ENCODE results near the gene MDGA2.
"Not testable (repeated sequence)": the region's sequence is repeated elsewhere in the genome, so short reads cannot be mapped to it uniquely, and the experiment has no call there.

The MDGA2 gene

GRCh38 chr14:47675466-47676314 lies at the start of gene MDGA2:
TSS of gene MDGA2 (minus strand) at chr14:47675605.
- no peak for FAIRE-seq

GRCh38 chr14:47722929-47723693 lies 47.7 kb upstream of the MDGA2 start:
- FAIRE-seq = no peak

- no peak for FAIRE-seq
These were observed 44.9 kb upstream of the MDGA2 start for GRCh38 chr14:47720281-47720680.

GRCh38 chr14:47715330-47715729 lies 39.9 kb upstream of the MDGA2 start:
- no peak for FAIRE-seq

GRCh38 chr14:47710581-47710980 lies 35.2 kb upstream of the MDGA2 start:
- no peak for FAIRE-seq

DNA sequence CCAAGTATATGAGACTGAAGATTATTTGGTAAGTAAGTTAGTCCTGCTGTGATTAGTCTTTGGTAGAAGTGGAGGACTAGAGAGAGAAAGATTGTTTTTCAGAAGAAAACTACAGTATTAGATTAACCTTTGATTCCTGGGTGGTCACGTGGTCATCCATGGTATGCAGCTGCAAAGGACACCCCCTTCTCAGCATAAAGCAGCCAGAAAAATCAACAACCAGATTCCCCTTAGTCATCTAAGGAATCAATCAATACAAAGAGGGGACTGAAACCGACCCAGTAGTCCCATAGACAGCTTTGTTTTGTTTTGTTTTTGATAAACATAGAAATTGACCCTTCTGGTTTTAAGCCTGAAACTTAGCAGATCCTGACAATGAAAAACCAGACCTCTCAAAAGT lies 30.3 kb upstream of the MDGA2 start:
- no peak for FAIRE-seq

DNA sequence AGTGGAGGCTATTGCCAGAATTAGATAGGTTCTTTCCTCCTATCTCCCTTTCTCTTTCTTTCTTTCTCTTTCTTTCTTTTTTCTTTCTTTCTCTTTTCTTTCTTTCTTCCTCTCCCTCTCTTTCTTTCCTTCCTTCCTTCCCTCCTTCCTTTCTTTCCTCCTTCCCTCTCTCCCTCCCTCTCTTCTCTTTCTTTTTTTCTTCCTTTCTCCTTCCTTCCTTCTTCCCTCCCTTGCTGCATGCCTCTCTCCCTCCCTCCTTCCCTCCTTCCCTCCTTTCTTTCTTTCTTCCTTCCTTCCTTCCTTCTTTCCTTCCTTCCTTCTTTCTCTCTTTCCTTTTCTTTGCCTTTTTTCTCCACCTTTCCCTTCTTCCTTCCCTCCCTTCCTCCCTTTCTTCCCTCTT lies 16.4 kb upstream of the MDGA2 start:
- no peak for FAIRE-seq

DNA sequence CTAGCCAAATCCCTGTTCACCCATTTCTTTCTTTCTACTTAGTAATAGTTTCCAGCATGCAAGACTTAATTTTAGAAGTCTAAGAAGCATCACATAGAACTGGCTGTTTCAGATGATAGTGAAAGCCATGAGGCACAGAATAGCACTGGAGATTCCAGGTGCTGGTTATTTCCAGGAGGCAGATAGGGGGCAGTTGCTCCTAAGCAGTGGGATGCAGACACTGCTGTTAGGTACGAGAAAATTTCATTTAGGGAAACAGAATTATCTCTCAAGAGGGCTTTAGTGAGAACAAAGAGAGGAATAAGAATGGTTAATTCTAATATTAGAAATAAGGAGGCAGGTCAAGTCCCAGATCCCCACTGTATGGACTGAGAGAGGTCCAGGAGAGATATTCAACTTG lies 3.6 kb upstream of the MDGA2 start:
- no peak for FAIRE-seq

DNA sequence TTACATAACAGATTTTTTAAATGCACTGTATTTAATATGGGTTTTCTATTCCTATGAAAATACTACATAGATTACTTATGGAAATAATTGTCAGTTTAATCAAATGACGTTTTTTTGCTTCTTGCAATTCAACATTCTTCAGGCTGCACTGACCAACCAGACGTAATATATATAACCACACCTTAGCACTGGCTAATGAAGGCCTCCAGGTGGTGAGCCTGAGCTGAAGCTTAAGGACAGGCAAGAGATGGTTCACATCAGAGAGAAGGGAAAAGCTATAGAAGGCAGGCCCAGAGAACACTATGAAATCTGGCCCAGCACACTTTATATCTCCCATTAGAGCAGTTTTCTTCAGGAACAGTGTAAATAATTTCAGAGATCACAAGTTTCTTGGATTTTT lies 2.8 kb upstream of the MDGA2 start:
- FAIRE-seq = no peak

GRCh38 chr14:47676315-47676617 lies 861 bp upstream of the MDGA2 start:
- FAIRE-seq = no peak

GRCh38 chr14:47674543-47675465 lies 601 bp downstream of the MDGA2 start:
- no peak for FAIRE-seq

GRCh38 chr14:47674148-47674542 lies 1.3 kb downstream of the MDGA2 start:
- FAIRE-seq = no peak

DNA sequence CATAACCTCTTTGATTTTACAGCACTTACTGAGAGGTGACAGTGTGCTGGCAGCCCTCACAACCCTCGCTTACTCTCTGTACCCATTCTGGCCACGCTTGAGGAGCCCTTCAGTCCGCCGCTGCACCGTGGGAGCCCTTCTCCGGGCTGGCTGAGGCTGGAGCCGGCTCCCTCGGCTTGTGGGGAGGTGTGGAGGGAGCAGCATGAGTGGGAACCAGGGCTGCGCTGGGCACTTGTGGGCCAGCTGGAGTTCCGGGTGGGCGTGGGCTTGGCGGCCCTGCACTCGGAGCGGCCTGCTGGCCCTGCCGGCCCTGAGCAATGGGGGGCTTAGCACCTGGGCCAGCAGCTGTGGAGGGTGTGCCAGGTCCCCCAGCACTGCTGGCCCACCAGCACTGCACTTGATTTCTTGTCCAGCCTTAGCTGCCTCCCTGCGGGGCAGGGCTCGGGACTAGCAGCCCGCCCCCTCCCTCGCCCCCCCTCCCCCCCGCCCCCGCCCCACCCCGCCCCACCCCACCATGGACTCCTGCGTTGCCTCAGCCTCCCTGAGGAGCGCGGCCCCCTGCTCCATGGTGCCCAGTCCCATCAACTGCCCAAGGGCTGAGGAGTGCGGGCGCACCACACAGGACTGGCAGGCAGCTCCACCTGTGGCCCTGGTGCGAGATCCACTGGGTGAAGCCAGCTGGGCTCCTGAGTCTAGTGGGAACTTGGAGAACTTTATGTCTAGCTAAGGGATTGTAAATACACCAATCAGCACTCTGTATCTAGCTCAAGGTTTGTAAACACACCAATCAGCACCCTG lies 9.9 kb downstream of the MDGA2 start:
- FAIRE-seq = no peak

GRCh38 chr14:47662466-47662865 lies 12.9 kb downstream of the MDGA2 start:
- FAIRE-seq = no peak

- no peak for FAIRE-seq
These were observed 15.2 kb downstream of the MDGA2 start for GRCh38 chr14:47660158-47660557.

GRCh38 chr14:47658041-47658440 lies 17.4 kb downstream of the MDGA2 start:
- no peak for FAIRE-seq

GRCh38 chr14:47657143-47657542 lies 18.3 kb downstream of the MDGA2 start:
- FAIRE-seq = no peak

DNA sequence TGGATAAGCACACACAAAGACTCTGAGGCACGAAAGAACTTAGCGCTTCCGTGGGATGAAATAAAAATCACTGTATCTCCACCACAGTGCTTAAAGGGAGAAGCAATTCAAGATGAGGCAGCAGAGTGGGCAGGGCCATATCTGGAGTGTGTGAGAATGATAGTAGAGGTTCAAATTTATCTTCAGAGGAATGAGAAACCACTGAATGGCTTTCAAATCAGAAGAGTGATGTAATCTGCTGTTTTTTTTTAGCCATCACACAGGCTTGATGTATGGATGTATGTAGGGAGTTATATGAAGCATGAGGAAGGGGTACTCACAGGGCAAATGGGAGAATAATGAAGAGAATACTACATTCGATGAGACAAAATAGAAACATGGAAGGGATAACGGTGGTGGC lies 24.1 kb downstream of the MDGA2 start:
- no peak for FAIRE-seq

GRCh38 chr14:47637753-47638152 lies 37.7 kb downstream of the MDGA2 start:
- FAIRE-seq = no peak

DNA sequence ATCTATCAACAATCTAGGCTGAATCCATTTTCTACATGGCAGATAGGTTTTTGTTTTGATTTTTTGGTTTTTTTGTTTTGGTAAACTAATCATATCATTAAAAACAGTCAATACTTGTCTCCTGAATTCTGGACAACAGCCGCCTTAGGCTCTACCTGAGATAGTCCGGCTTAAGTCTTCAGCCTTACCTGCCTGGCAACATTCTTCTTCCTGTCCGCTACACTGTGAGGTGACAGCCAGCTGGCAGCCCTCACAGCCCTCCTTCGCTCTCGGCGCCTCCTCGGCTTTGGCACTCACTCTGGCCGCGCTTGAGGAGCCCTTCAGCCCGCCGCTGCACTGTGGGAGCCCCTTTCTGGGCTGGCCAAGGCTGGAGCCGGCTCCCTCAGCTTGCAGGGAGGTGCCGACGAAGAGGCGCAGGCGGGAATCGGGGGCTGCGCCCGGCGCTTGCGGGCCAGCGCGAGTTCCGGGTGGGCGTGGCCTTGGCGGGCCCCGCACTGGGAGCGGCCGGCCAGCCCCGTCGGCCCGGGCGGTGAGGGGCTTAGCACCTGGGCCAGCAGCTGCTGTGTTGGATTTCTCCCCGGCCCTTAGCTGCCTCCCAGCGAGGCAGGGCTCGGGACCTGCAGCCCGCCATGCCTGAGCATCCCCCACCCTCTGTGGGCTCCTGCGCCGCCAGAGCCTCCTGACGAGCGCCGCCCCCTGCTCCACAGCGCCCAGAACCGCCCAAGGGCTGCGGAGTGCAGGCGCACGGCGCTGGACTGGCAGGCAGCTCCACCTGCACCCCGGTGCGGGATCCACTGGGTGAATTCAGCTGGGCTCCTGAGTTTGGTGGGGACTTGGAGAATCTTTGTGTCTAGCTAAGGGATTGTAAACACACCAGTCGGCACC lies 49.0 kb downstream of the MDGA2 start:
- no peak for FAIRE-seq

DNA sequence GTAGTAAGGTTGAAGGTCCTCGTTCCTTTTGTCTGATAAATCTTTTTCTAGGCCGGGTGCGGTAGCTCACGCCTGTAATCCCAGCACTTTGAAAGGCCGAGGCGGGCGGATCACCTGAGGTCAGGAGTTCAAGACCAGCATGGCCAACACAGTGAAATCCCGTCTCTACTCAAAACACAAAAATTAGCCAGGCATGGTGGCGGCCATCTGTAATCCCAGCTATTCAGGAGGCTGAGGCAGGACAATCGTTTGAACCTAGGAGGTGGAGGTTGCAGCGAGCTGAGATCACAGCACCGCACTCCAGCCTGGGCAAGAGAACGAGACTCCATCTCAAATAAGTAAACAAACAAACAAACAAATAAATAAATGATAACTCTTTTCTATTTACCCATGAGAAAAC lies 51.3 kb downstream of the MDGA2 start:
- not testable (repeated sequence) for FAIRE-seq
